Bronchial epithelial cell (primary cell): ENCODE data around the gene FBXL15. TPM values are rescaled to one million over a fixed set of nuclear protein-coding genes. Genes with fewer than 3 reads are reported as not detected.

Source experiments
- DNase-seq: peaks from one replicate; pipeline ENCODE4 v3.0.0-alpha.2; 2010; ENCODE audit warnings: low read depth
- FAIRE-seq: peaks from 2 replicates; lab custom pipeline; 2011; peaks lifted over from hg19 to GRCh38; lab: Jason Lieb, UNC
- H3K27me3 ChIP-seq: 2 replicates; pipeline ENCODE4 v1.5.1; 2011; ENCODE audit warnings: low read length; ENCODE audit not compliant: control insufficient read depth, insufficient read depth
- H3K36me3 ChIP-seq: 2 replicates; pipeline ENCODE4 v1.5.1; 2011; ENCODE audit warnings: low read length; ENCODE audit not compliant: control insufficient read depth, insufficient read depth
- H3K4me3 ChIP-seq: 2 replicates; pipeline ENCODE4 v1.5.1; 2011; ENCODE audit warnings: mild to moderate bottlenecking, low read depth, low read length, control low read depth
- total RNA-seq: library from RNA; depleted of rRNA; stranded (reverse); fragments of >200 nt; gene quantifications from 2 replicates; pipeline ENCODE4 v1.2.1, GENCODE V29; 2014
- TF ChIP-seq, protein P1 (sequence below): IDR thresholded peaks from 2 replicates; pipeline ENCODE4 v1.5.1; 2011; ENCODE audit warnings: mild to moderate bottlenecking, moderate library complexity, low read length, control low read depth, inconsistent platforms; ENCODE audit not compliant: insufficient read depth, severe bottlenecking

Gene FBXL15
- total RNA-seq, 1 donor from 2014 or later = 9.7 TPM

DNA sequence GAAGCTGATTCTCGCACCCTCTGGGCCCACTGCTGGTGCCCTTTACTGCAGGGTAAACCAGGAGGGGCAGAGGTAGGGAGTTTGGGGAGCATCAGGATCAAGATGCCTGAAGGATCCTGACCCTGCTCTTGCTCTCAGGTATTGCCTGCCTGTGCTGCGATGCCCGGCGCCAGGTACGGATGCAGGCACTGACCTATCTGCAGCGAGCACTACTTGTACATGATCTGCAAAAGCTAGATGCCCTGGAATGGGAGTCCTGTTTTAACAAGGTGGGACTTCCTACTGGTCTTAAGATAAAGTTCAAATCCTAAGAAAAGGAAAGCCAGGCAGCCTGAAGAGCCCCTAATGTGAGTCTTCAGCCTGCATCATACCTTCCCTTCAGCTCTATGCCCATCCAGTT lies 41.3 kb upstream of the FBXL15 start:
- no peak for DNase-seq
- Histone ChIP-seq H3K4me3 (no peak overlapping the region), H3K36me3 (peaks cover 35% of the 10 kb centered on the region), H3K27me3 (no peaks in the 10 kb centered on the region)
- no peak for FAIRE-seq
- TF ChIP-seq, protein P1, sequence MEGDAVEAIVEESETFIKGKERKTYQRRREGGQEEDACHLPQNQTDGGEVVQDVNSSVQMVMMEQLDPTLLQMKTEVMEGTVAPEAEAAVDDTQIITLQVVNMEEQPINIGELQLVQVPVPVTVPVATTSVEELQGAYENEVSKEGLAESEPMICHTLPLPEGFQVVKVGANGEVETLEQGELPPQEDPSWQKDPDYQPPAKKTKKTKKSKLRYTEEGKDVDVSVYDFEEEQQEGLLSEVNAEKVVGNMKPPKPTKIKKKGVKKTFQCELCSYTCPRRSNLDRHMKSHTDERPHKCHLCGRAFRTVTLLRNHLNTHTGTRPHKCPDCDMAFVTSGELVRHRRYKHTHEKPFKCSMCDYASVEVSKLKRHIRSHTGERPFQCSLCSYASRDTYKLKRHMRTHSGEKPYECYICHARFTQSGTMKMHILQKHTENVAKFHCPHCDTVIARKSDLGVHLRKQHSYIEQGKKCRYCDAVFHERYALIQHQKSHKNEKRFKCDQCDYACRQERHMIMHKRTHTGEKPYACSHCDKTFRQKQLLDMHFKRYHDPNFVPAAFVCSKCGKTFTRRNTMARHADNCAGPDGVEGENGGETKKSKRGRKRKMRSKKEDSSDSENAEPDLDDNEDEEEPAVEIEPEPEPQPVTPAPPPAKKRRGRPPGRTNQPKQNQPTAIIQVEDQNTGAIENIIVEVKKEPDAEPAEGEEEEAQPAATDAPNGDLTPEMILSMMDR = no peak

DNA sequence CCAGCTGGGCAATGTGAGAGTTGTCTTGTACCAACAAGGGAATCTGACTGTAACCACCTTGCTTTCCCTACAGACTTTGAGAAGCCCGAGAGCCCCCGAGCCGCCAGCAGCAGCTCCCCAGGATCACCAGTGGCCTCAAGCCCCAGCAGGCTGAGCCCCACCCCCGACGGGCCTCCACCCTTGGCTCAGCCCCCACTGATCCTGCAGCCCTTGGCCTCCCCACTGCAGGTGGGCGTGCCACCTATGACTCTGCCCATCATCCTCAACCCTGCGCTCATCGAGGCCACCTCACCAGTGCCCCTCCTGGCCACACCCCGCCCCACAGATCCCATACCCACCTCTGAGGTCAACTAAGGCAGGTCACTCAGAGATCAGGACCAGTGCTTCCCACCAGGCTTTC lies 38.7 kb upstream of the FBXL15 start:
- TF ChIP-seq, protein P1 = no peak
- Histone ChIP-seq H3K27me3 (no peaks in the 10 kb centered on the region), H3K36me3 (peaks cover 29% of the 10 kb centered on the region), H3K4me3 (no peak overlapping the region)
- DNase-seq (no peak), FAIRE-seq (no peak)

DNA sequence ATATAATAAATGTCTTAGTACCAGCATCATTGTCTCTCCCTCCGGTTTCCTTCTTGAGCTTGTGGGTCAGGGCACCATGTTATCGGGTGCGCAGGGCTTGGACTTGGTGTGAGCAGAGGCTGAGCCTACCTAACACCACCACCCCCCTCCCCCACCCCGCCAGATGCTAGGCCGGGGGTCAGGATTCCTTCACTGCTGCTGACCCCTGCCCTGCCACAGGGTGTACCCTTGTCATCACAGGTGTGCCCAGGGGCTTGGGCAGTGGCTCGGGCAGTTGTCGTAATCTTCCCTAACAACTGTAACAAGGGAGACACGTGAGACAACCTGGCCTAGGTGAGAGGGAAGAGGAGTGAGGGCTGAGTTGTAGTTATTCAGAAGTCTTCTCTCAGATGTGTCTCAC lies 37.8 kb upstream of the FBXL15 start:
- no peaks in the 10 kb centered on the region for H3K27me3 ChIP-seq
- H3K36me3 ChIP-seq = peaks cover 29% of the 10 kb centered on the region
- H3K4me3 ChIP-seq = no peak overlapping the region
- TF ChIP-seq, protein P1 = no peak
- DNase-seq (no peak), FAIRE-seq (peak; percentile 62)

DNA sequence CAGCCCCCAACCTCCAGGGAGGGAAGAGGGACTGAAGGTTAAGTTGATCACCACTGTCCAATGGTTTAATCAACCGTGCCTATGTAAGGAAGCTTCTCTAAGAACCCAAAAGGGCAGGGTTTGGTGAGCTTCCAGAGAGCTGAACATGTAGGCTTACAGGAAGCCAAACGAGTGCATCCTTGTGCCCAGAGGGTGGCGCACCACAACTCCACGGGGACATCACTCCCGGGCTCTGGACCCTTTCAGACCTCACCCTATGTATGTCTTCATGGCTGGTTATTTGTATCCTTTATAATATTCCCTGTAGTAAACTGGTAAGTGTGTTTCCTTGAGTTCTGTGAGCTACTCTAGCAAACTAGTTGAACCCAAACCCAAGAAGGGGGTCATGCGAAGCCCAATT lies 36.6 kb upstream of the FBXL15 start:
- DNase-seq (no peak), FAIRE-seq (no peak)
- TF ChIP-seq, protein P1 = peak; percentile 10
- H3K4me3 ChIP-seq = no peak overlapping the region
- peaks cover 28% of the 10 kb centered on the region for H3K36me3 ChIP-seq
- H3K27me3 ChIP-seq = no peaks in the 10 kb centered on the region

DNA sequence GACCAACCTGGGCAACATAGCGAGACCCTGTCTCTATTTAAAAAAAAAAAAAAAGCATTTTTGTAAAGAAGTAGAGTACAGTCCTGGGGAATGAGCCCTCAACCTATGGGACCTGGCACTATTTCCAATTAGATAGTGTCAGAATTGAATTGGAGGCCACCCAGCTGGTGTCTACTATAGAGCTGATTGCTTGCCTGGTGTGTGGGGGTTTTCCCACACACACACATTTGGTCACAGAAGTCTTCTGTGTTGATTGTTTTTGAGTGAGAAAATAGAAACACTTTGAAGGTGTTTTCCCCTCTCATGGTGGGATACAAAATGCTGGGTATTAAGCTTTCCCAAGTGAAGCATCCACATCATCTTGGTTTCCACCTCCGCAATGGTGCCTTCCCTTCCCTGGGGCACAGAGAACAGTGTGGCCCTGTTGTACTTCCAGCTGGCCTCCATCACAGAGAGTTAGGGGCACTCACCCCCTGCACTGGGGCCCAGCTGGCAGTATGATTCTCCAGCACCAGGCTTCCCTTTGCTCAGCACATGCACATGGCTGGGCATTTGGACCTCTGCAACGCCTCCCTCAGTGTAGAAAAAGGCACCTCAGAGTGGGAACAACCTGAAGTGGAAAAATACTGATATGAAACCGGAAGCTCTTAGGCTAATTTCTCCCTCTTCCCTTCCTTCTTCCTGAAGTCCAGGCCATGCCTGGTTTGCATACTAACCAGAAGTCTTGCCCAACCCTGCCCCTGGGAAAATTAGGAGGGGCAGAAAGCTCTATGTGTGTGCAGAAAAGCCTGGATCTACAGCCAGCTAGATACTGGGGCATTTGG lies 35.8 kb upstream of the FBXL15 start:
- Histone ChIP-seq H3K27me3 (no peaks in the 10 kb centered on the region), H3K4me3 (no peak overlapping the region), H3K36me3 (peaks cover 21% of the 10 kb centered on the region)
- DNase-seq (no peak), FAIRE-seq (no peak)
- TF ChIP-seq, protein P1 = no peak

DNA sequence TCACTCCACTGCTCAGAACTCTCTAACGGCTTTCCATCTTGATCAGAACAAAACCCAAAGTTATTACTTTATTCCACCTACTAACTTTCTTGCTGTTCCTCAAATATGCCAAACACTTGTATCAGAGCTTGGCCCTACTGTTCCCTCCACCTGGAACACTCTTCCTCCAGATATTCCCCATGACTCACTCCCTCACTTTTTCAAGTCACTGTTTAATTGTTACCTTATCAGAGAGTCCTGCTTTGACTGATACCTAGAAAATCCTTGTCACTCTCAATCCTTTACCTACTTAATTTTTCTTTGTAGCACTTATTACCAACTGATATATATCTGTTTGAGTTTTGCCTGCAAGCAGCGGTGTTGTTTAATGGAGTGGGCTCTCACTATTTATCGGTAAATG lies 30.7 kb upstream of the FBXL15 start:
- DNase-seq (peak; percentile 41), FAIRE-seq (no peak)
- H3K4me3 ChIP-seq = no peak overlapping the region
- H3K36me3 ChIP-seq = no peaks in the 10 kb centered on the region
- no peaks in the 10 kb centered on the region for H3K27me3 ChIP-seq
- TF ChIP-seq, protein P1 = no peak
